Measurements from ENCODE around the gene PRPF6.
"Not testable (repeated sequence)": the region's sequence is repeated elsewhere in the genome, so short reads cannot be mapped to it uniquely, and the experiment has no call there.

PRPF6 gene

DNA sequence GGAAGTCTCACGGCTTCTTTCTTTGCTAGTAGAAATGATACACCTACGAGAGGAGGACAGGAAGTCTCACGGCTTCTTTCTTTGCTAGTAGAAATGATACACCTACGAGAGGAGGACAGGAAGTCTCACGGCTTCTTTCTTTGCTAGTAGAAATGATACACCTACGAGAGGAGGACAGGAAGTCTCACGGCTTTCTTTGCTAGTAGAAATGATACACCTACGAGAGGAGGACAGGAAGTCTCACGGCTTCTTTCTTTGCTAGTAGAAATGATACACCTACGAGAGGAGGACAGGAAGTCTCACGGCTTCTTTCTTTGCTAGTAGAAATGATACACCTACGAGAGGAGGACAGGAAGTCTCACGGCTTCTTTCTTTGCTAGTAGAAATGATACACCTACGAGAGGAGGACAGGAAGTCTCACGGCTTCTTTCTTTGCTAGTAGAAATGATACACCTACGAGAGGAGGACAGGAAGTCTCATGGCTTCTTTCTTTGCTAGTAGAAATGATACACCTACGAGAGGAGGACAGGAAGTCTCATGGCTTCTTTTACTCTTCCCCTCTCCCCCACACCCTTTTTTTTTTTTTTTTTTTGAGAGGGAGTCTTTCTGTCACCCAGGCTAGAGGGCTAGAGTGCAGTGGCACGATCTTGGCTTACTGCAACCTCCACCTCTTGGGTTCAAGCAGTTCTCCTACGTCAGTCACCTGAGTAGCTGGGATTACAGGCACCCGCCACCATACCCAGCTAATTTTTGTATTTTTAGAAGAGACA is 31.6 kb downstream of the PRPF6 start:
- not testable (repeated sequence) for DNase-seq

DNA sequence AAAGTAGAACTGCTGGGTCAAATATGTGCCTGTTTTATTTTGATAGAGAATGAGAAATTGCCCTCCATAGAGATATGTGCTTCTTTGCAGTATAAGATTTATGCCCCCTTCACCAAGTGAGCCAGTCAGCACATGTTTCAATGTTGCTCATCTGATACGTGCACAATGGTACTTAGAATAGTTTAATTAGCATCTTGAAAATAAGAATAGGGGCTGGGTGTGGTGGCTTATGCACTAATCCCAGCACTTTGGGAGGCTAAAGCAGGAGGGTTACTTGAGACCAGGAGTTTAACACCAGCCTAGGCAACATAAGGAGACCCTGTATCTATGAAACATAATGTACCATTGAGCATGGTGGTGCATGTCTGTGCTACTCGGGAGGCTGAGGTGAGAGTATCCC is 34.7 kb downstream of the PRPF6 start:
- no peak for DNase-seq

DNA sequence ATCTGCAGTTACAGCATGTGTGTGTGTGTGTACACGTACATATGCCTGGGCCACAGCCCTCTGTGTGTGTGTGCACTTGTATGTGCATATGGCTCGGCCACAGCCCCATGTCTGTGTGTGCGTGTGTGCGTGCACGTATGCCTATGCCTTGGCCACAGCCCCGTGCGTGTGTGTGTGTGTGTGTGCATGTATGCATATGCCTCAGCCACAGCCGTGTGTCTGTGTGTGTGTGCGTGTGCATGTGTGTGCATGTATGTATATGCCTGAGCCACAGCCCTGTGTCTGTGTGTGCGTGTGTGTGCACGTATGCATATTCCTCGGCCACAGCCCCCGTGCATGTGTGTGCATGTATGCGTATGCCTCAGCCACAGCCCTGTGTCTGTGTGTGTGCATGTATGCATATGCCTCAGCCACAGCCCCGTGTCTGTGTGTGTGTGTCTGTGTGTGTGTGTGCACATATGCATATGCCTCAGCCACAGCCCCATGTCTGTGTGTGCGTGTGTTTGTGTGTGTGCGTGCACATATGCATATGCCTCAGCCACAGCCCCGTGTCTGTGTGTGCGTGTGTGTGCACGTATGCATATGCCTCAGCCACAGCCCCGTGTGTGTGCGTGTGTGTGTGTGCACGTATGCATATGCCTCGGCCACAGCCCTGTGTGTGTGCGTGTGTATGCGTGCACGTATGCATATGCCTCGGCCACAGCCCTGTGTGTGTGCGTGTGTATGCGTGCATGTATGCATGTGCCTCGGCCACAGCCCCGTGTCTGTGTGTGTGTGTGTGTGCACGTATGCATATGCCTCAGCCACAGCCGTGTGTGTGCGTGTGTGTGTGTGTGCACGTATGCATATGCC is 40.4 kb downstream of the PRPF6 start:
- DNase-seq: no peak

DNA sequence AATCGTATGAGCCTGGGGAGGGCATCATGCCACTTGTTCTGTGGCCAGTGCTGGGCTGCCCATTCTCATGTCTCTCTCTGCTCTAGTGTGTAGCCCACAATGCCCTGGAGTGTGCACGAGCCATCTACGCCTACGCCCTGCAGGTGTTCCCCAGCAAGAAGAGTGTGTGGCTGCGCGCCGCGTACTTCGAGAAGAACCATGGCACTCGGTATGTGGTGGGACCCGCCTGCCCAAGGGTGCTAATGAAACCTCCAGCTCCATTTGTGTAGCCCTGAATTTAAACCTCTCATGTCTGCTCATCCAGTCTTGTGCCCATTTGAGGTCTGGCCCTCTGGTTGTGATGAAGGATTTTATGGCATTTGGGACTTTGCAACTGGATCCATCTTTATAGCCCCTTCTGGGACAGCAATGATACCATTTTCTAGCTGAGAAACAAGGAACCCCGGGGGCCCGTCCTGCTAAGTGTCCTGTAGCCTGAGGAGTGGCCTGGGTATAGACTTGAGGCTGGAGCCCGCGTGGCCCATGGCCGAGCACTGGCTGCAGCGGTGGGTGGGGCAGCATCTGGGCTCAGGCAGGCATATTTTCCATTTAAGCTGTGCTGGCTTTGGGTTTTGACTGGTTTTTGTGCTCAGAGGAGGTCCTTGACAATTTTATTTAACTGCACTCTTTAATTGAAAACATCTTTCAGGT is 41.9 kb downstream of the PRPF6 start:
- DNase-seq: no peak

DNA sequence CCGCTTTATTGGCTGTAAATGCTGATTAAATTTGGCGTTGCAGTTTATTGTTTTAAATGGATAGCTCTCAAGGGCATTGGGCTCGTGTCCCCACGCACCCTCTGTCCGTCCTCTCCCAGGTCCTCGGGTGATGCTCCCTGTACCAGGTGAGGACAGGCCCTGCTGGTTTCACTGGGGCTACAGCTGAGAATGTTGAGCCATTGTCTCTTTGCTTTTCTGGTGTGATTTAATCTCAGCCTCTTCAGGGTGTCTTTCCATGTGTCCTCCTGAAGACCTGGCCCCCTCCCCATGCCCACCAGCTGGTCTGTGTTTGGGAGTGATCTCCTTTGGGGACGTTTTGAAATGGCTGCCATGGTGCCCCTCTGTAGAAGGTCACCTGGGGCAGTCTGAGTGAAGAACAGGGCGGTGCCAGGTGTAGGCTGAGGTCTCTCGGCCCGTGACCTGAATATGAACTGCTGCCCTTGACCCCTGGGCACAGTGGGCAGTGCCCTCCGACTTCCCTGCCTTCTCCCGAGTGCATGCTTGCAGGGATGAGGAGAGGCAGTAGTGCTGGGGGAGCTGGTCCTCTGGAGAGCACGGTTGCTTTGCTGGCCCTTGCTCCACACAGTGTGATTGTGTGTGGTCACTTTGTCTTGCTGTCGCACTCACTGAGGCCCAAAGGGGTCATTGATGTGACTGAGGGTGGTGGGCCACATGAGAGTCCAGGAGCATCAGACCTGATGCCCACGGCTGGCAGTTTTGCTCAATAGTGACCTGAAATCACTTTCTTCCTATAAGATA is 42.6 kb downstream of the PRPF6 start:
- no peak for DNase-seq

DNA sequence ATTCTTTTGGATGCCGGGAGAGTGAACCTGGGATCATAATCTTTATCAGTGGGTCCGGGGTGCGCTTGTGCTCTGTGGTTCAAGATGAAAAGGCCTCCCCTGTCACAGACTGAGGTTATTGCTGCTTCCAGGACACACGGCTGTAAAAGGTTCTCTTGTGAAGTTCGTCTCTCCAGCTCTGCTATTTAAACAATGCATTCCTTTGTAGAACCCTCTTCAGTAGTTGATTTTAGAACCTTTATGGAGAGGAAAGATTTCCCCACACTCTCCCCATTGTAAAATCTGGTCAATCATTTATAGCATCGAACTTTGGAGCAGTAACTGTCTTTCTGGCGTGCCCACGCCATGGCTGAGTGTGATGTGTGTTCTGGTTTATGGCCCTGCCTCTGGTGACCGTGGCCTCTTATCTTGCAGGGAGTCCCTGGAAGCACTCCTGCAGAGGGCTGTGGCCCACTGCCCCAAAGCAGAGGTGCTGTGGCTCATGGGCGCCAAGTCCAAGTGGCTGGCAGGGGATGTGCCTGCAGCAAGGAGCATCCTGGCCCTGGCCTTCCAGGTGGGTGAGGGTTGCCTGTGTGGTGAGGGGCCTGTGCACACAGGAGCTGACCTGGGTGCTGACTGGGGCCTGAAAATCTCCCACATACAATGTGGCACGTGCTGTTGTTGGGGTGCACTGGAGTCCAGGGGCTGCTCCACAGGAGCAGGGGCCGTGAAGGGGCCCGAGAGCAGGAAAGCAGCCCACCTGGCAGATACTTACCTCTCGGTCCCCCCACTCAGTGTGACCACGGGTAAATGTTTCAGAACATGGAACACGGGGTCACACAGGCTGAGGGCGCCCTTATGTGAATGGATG is 43.4 kb downstream of the PRPF6 start:
- no peak for DNase-seq

DNA sequence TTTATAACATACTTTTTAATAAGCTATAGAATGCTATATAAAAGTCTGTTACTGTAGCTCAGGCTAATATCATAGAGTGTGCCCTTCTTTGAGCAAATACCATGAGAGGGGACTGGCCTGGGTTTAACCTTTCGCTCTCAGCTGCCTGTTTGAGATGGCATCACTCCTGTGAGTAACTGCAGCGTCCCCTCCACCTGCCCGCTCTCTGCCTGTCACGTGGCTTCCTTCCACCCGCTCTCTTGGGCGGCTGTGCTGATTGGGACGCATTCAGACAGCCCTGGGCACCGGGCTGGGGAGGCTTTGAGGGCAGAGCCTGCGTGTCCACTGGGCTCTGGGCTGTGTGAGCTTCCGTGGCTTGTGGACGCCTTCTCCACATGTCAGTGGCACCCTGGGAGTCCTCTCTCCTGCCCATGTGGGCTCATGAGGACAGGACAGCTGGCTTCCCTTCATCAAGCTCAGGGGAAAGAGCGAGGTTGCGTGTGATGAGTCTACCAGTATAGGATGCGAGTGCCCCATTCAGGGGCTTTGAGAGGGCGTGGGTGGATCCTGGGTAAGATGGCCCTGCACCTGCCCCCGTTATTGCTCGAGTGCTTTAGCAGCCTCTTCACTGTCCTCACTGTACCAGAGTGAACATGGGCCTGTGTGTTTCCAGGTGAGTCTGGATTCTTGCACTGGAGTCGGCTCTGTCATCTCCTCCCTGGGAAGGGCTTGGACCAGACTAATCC is 44.3 kb downstream of the PRPF6 start:
- DNase-seq: no peak

DNA sequence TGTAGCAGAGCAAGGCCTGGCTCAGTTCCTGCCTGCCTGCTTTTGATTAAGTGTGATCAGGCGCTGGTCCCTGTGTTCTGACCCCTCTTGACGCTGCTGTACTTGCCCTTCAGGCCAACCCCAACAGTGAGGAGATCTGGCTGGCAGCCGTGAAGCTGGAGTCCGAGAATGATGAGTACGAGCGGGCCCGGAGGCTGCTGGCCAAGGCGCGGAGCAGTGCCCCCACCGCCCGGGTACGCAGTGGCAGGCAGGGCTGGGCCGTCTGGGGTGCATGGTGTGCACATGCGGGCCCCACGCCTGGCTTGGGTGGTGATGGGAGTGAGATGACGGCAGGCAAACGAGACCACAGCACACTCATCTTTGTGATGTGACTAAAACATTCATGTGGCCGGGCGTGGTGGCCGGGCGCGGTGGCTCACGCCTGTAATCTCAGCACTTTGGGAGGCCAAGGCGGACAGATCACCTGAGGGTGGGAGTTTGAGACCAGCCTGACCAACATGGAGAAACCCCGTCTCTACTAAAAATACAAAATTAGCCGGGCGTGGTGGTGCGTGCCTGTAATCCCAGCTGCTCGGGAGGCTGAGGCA is 45.0 kb downstream of the PRPF6 start:
- no peak for DNase-seq

DNA sequence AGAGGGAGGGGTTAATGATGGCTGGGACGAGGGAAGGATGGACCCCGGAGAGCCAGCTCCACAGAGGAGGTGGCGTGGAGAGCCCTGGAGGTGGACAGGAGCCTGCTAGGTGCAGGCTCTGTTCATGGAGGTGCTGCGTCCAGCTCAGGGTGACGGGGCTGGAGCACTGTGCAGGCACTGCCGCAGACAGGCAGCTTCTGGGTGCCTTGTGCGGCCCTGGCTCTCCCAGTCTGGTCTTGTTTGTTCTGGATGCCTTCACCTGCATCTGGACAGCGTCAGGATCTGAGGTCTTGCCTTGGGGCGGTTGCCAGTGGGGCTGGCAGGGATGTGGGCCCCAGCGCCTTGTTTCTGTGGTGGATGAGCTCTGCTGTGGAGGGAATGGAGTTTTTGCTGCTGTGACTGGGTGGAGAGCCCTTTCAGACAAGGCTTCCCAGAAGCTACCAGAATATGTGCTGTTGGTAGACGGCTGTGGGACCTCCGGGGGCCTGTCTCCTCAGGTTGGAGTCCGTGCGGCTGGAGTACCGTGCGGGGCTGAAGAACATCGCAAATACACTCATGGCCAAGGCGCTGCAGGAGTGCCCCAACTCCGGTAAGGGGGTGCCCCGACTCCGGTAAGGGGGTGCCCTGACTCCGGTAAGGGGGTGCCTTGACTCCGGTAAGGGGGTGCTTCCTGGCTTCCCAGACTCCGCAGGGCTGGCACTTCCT is 47.2 kb downstream of the PRPF6 start:
- no peak for DNase-seq

DNA sequence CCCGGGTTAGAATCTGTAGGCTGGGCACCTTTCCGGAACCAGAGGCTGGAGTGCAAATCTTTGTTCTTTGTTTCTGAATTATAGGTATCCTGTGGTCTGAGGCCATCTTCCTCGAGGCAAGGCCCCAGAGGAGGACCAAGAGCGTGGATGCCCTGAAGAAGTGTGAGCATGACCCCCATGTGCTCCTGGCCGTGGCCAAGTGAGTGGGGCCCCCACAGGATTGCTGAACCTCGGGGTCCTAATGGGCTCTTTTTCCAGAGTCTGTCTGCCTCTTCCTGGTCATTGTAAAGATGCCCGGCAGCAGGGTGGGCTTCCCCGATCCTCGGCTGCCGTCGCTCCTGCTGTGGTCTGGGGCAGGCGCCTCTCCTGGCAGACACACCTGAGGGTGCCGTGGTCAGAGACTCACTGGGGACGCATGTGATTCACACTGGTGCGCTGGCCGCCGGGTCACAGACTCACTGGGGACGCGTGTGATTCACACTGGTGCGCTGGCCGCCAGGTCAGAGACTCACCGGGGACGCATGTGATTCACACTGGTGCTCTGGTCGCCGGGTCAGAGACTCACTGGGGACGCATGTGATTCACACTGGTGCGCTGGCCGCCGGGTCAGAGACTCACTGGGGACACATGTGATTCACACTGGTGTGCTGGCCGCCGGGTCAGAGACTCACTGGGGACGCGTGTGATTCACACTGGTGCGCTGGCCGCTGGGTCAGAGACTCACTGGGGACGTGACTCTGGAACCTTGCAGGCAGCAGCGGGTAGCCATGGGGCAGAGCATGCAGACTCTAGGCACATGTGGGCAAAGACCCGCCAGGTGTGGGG is 48.6 kb downstream of the PRPF6 start:
- DNase-seq: no peak

DNA sequence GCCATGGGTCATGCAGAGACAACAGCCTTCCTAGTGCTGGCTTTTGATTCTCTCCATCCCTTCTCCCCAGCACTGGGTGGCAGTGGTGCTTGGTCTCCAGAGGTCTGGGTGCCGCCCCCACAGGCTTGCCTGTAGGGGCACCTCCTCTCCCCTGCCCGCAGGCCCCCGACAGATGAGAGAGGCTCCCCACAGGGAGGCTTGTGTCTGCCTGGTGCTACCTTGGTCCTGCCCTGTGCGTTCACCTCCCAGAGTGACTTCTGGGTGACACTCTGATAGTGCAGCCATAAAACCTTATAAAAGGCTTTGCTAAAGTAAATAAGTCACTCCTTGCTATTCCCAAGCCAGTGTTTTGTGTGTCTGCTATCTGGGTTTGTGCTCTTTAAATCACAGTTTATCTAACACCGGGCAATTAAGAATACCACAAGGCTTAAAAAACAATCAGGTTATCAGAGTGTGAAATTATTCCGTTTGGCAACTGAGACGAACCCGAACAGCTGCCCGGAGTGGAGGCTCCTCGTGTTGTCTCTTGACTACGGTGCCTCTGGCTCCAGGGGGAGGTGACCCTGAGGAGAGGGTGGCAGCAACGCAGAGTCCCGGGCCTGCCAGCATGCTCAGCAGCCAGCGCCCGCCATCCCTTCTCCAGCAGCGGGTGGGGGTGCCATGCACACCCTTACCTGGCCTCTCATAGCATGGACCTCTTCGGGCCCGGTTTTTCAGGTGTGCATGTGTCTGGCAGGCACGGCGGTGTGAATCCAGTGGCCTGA is 49.6 kb downstream of the PRPF6 start:
- DNase-seq: no peak

DNA sequence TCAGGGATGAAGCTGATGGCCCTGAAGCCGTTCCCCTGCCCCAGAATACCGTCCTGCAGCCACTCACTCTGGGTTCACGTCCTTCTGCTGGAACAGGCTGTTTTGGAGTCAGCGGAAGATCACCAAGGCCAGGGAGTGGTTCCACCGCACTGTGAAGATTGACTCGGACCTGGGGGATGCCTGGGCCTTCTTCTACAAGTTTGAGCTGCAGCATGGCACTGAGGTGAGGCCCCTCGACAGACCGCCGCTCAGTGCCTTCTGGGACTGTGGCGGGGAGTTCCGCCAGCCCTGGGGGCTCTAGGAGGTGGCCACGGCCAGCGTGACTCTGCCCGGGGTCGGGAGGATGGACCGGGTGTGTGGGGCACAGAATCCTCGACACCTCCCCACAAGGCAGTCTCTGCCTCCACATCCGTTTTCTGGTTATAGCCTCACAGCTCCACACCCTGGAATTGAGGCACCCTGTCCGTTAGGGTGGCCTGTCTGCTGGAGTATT is 50.9 kb downstream of the PRPF6 start:
- DNase-seq: no peak

DNA sequence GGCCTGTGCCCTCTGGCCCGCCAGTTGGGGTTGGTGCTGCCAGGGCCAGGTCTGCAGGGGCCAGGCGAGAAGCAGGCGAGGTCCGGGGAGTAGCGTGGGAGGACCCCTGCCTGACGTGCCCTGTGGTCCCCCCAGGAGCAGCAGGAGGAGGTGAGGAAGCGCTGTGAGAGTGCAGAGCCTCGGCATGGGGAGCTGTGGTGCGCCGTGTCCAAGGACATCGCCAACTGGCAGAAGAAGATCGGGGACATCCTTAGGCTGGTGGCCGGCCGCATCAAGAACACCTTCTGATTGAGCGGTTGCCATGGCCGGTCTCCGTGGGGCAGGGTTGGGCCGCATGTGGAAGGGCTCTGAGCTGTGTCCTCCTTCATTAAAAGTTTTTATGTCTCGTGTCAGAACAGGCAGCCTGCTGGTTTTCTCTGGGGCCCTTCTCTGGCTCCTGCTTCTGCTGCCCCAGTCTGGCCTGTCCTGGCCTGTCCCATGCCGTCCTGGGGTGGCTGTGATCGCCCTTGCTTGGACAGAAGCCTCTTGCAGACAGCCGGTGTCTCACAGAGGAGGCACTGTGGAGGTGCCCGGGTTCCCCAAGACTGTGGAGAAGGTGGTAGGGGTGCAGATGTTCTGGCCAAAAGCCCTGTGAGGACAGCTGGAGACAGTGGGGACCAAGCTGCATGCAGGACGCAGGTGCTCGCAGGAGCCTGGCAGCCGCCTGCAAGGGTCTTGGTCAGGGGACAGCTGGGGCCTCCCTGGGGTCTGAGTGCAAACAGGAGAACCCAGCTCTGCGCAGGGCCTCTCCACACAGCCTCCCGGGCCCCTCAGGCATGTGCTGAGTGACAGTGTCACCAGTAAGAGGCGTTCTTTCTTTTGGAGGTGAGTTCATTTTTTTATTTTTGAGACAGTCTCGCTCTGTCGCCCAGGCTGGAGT is 52.0 kb downstream of the PRPF6 start:
- DNase-seq: no peak

DNA sequence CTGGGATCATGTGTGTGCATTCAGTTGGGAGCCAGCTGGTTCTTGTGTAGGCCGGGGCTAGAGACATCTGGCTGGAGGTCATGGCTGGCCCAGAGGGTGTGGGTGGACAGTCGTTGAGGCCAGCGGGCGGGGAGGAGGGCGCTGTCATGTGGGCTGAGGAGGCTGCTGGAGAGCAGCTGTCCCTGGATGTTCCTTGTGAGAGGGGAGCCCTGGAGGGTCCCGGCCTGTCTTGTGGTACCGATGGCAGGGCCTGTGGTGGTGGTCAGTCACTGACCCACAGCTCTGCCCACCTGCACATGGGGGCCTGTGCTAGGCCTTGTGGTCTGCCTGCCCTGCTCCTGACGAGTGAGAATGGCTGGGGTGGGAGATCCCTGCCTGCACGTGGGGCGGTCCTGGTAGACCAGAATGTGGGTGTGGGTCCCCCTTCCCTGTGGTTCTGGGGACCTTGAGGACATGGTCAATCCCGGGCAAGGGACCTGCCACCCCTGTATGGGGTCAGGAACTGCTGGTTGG is 53.1 kb downstream of the PRPF6 start:
- no peak for DNase-seq

DNA sequence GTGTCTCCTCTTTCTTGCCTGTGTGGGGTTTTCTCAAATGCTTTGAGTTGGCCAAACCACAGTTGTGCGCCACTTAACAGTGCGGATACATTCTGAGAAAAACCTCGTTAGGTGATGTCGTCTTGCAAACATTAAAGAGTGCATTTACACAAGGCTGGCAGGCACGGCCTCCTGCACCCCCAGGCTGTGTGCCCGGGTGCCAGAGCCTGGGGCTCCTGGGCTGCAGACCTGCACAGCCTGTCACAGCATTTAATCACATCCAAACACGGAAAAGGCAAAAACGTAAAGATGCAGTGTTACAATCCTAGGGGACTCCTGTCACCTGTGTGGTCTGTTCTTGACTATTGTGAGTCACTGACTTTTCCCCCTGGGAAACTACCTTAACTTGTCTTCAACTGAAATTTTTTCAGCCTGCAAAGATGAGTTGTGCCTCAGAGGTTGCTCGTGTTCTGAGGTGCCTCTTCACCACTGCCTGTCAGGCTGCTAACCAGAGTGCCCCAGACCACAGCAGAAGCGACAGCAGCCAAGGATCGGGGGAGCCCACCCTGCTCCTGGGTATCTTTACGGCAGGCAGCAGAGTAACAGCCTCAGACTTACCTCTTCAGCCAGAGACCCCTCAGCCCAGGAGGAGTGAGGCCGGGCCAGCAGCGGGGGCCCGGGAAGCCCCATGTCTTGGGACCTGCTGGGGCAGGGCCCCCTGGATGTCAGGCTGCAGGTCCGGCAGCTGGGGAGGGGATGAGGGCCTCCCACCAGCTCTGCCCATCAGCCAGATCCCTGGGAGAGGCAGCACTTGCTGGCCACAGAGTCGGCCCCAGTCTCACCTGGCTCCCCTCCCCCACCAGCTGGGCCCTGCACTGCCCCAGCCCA is 54.4 kb downstream of the PRPF6 start:
- DNase-seq: no peak

DNA sequence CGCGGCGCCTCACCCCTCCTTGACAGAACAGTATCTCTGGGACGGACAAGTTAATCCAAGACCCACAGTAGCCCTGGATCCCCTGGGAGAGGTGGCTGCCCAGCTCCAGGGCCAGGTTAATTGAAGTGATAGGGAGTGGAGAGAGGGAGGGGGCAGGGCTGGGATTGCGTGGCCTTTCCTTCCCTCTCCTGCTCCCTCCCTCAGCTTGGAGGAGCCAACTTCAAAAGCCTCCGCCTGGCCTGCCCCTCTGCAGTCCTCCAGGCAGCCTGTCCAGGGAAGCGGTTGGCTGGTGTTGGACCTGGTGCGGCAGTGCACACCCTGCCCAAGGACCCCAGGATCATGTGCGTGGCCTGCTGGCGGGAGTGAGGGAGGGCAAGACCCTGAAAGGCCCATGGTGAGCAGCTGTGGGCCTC is 55.0 kb downstream of the PRPF6 start, which contains the start of gene C20orf204:
Gene C20orf204, plus strand, starts transcription at position 250 of the 413 bp plus-strand sequence. Its CDS starts 142 bp downstream, at position 392.
- DNase-seq: no peak

Measured in bone marrow (tissue), 2 donors.